GM18909 (cell line): ENCODE data around the gene ZCCHC7.
"Not testable (repeated sequence)": the region's sequence is repeated elsewhere in the genome, so short reads cannot be mapped to it uniquely, and the experiment has no call there.

Experiments
- ATAC-seq: cut with Tn5 transposase; IDR thresholded peaks from one replicate; pipeline ENCODE4 v1.9.1; 2021; ENCODE audit warnings: mild to moderate bottlenecking; ENCODE audit not compliant: unreplicated experiment, poor library complexity

ZCCHC7 gene

GRCh38 chr9:37202091-37202490 lies 81.7 kb downstream of the ZCCHC7 start:
- ATAC-seq, result no peak

- ATAC-seq, result not testable (repeated sequence)
Observed at GRCh38 chr9:37203456-37203855, 83.1 kb downstream of the ZCCHC7 start.

- no peak for ATAC-seq
Observed at GRCh38 chr9:37206121-37206620, 85.8 kb downstream of the ZCCHC7 start.

- no peak for ATAC-seq
Observed at GRCh38 chr9:37209431-37210386, 89.3 kb downstream of the ZCCHC7 start.

- ATAC-seq, result no peak
Observed at GRCh38 chr9:37210737-37211523, 90.6 kb downstream of the ZCCHC7 start.

GRCh38 chr9:37212435-37212834 lies 92.1 kb downstream of the ZCCHC7 start:
- no peak for ATAC-seq

- ATAC-seq, result no peak
Observed at GRCh38 chr9:37215381-37215780, 95.0 kb downstream of the ZCCHC7 start.

GRCh38 chr9:37215830-37216229 lies 95.5 kb downstream of the ZCCHC7 start:
- no peak for ATAC-seq

GRCh38 chr9:37217161-37217560 lies 96.8 kb downstream of the ZCCHC7 start:
- ATAC-seq, result no peak

GRCh38 chr9:37218800-37219425 lies 98.5 kb downstream of the ZCCHC7 start:
- no peak for ATAC-seq

GRCh38 chr9:37220971-37221370 lies 100.6 kb downstream of the ZCCHC7 start:
- no peak for ATAC-seq

- ATAC-seq, result no peak
Observed at GRCh38 chr9:37221489-37222106, 101.2 kb downstream of the ZCCHC7 start.

- ATAC-seq, result no peak
Observed at GRCh38 chr9:37229455-37229854, 109.1 kb downstream of the ZCCHC7 start.

GRCh38 chr9:37229882-37230482 lies 109.6 kb downstream of the ZCCHC7 start:
- no peak for ATAC-seq

GRCh38 chr9:37236822-37237221 lies 116.4 kb downstream of the ZCCHC7 start:
- ATAC-seq, result no peak

GRCh38 chr9:37238122-37238521 lies 117.7 kb downstream of the ZCCHC7 start:
- ATAC-seq, result no peak

GRCh38 chr9:37239224-37239859 lies 119.0 kb downstream of the ZCCHC7 start:
- no peak for ATAC-seq

GRCh38 chr9:37239921-37240320 lies 119.5 kb downstream of the ZCCHC7 start:
- no peak for ATAC-seq

GRCh38 chr9:37241340-37241739 lies 121.0 kb downstream of the ZCCHC7 start:
- ATAC-seq, result no peak
